A673 (cell line): ENCODE results near the gene TRAPPC2L. TPM values are rescaled to one million over a fixed set of nuclear protein-coding genes. Genes with fewer than 3 reads are reported as not detected.

Source experiments
- BruUV-seq: library from RNA; stranded (reverse); fragments of 400-500 nt; replicated peaks from 2 replicates; lab custom pipeline; 2021; lab: Mats Ljungman, UMichigan
- CTCF ChIA-PET: fragments of 300-600 bp; sonication (Branson Sonifier 250); formaldehyde crosslinking; loops from one replicate; lab custom pipeline; 2022; ENCODE audit warnings: antibody characterized with exemption; lab: Charles Lee
- POLR2A ChIA-PET: fragments of 300-600 bp; sonication (Branson Sonifier 250); formaldehyde crosslinking; loops from one replicate; lab custom pipeline; 2022; ENCODE audit warnings: antibody characterized with exemption; ENCODE audit not compliant: low non-redundant PET; lab: Charles Lee
- DNase-seq: peaks from one replicate; pipeline ENCODE4 v3.0.0-alpha.2; 2015; ENCODE audit warnings: low spot score
- H3K27ac ChIP-seq: fragments of 200-600 bp; sonication (generic); 2 replicates; pipeline ENCODE4 v1.5.1; 2016; ENCODE audit warnings: mixed run types, low read depth, mild to moderate bottlenecking, mixed read lengths, antibody characterized with exemption, low read length; ENCODE audit not compliant: poor library complexity, severe bottlenecking
- H3K27me3 ChIP-seq: fragments of 200-600 bp; sonication (generic); replicated peaks from 2 replicates; pipeline ENCODE4 v1.6.1; 2017; ENCODE audit warnings: mixed run types, low read depth, mild to moderate bottlenecking, mixed read lengths, antibody characterized with exemption, low read length; ENCODE audit not compliant: insufficient read depth, poor library complexity
- H3K36me3 ChIP-seq: fragments of 200-600 bp; sonication (generic); 2 replicates; pipeline ENCODE4 v1.6.1; 2016; ENCODE audit warnings: mixed run types, mild to moderate bottlenecking, mixed read lengths, antibody characterized with exemption, low read length; ENCODE audit not compliant: insufficient read depth, poor library complexity, severe bottlenecking
- H3K4me1 ChIP-seq: fragments of 200-600 bp; sonication (generic); 2 replicates; pipeline ENCODE4 v1.6.1; 2017; ENCODE audit warnings: mixed run types, mild to moderate bottlenecking, mixed read lengths, antibody characterized with exemption, low read length; ENCODE audit not compliant: insufficient read depth, poor library complexity, severe bottlenecking
- H3K4me3 ChIP-seq: fragments of 200-600 bp; sonication (generic); 2 replicates; pipeline ENCODE4 v1.5.1; 2016; ENCODE audit warnings: low read depth, mixed run types, mild to moderate bottlenecking, mixed read lengths, low read length; ENCODE audit not compliant: poor library complexity, severe bottlenecking
- H3K9me3 ChIP-seq: fragments of 200-600 bp; sonication (generic); 2 replicates; pipeline ENCODE4 v1.6.1; 2016; ENCODE audit warnings: mixed run types, low read depth, mild to moderate bottlenecking, mixed read lengths, antibody characterized with exemption, low read length; ENCODE audit not compliant: poor library complexity, severe bottlenecking
- EZH2 ChIP-seq: fragments of 200-600 bp; sonication (generic); IDR thresholded peaks from 2 replicates; pipeline ENCODE4 v1.6.1; 2017; ENCODE audit warnings: borderline replicate concordance, low read depth, mild to moderate bottlenecking, mixed read lengths, antibody characterized with exemption, low read length; ENCODE audit not compliant: poor library complexity, severe bottlenecking
- intact Hi-C: fragments of 100-400 bp; cut with micrococcal nuclease; formaldehyde crosslinking; loops from one replicate; pipeline ENCODE4 v1.10.0; 2022; ENCODE audit not compliant: unreplicated experiment
- total RNA-seq: library from RNA; stranded (reverse); gene quantifications from 2 replicates; pipeline ENCODE4 v1.2.3, GENCODE V29; 2021
- TF ChIP-seq, protein P1 (sequence below): fragments of 300-800, 200-600 bp; sonication (generic); conservative IDR thresholded peaks from 2 replicates; pipeline ENCODE4 v1.5.1; 2017; ENCODE audit warnings: low read depth, mild to moderate bottlenecking, antibody characterized with exemption, low read length, moderate library complexity, mixed read lengths

TRAPPC2L gene
- total RNA-seq, 1 experiment from 2014 or later, result 98.6 TPM

DNA sequence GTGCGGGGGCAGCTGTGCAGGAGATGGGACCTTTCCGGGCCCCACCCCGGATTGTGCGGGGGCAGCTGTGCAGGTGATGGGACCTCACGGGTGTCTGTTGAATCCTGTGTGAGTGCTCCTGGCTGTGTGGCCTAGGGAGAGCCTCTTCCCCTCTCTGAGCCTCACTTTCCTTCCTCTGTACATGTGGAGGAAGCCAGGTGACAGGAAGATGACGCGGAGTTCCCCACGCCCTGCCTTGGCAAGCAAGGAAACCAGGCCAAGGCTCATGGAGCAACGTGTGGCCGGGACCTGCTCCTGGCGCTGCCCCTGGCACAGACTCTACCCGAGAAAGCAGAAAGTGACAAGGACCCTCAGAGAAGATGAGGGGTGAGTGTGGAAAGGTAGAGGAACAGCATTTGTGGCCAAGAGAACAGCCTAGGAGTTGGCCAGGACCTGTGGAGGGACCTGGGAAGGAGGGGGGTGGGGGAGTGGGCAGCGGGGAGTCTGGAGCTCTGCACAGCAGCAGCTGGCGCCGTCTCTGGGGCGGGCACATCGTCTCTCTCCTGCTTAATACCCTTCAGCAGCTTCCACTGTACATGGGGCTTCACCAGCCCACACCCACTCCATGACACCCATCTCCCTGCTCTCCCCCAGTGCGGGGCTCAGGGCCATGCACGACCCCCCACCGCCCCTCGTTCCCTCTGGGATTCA, 47.9 kb downstream of the TRAPPC2L start:
- TF ChIP-seq EZH2, result no peak
- TF ChIP-seq, protein P1, sequence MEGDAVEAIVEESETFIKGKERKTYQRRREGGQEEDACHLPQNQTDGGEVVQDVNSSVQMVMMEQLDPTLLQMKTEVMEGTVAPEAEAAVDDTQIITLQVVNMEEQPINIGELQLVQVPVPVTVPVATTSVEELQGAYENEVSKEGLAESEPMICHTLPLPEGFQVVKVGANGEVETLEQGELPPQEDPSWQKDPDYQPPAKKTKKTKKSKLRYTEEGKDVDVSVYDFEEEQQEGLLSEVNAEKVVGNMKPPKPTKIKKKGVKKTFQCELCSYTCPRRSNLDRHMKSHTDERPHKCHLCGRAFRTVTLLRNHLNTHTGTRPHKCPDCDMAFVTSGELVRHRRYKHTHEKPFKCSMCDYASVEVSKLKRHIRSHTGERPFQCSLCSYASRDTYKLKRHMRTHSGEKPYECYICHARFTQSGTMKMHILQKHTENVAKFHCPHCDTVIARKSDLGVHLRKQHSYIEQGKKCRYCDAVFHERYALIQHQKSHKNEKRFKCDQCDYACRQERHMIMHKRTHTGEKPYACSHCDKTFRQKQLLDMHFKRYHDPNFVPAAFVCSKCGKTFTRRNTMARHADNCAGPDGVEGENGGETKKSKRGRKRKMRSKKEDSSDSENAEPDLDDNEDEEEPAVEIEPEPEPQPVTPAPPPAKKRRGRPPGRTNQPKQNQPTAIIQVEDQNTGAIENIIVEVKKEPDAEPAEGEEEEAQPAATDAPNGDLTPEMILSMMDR, result no peak
- Histone ChIP-seq H3K4me1 (peaks cover 4% of the 10 kb centered on the region), H3K27ac (no peak overlapping the region), H3K9me3 (no peaks in the 10 kb centered on the region), H3K36me3 (no peaks in the 10 kb centered on the region), H3K4me3 (no peak overlapping the region), H3K27me3 (no peaks in the 10 kb centered on the region)
- CTCF ChIA-PET, result no interaction called here
- no peak for DNase-seq
- intact Hi-C loops, result no loop called here
- BruUV-seq, result no TSS peak
- POLR2A ChIA-PET, result no interaction called here

DNA sequence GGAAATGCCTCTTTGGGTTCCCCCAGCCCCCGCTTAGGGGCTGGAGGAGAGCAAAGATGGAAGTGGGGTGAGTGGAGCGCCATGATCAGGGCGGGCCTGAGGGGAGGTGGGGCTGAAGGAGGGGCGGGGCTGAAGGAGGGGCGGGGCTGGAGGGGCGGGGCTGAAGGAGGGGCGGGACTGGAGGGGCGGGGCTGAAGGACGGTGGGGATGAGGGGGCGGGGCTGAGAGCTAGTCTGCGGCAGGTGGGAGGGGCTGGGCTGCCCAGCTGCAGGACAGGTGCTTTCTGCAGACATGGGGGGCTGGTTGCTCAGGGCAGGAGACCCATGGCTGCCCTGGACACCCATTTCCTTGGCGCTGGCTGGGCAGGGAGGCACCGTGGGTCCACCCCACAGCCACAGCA, 48.6 kb downstream of the TRAPPC2L start:
- Histone ChIP-seq H3K27ac (no peak overlapping the region), H3K9me3 (no peaks in the 10 kb centered on the region), H3K4me3 (no peak overlapping the region), H3K4me1 (peaks cover 4% of the 10 kb centered on the region), H3K36me3 (no peaks in the 10 kb centered on the region), H3K27me3 (no peaks in the 10 kb centered on the region)
- CTCF ChIA-PET, result no interaction called here
- DNase-seq, result peak; percentile 26
- TF ChIP-seq, protein P1, result no peak
- TF ChIP-seq EZH2, result no peak
- POLR2A ChIA-PET, result interaction anchor here (0.6 kb wide), 2 partner anchors 8 to 23 kb away, joined by 11 to 17 read pairs; no protein-coding TSS in a partner anchor
- no TSS peak for BruUV-seq
- intact Hi-C loops, result no loop called here

DNA sequence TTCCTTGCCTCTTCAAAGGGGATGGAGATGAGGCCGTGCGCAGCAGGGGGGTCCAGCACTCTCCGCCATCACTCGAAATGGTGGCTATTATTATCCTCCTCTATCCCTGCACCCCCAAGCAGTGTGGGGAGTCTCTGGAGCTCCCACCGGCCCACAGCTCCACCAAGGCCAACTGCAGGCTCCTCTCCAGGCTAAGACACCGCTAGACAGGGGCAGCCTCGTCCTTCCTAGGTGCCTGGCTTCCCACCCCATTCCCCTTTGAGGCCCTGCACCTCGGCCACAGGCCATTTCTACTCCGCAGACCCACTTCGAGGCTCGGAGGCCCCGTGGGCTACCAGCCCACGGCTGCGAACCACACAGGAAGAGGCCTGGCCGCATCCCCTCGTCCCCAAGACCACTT, 49.1 kb downstream of the TRAPPC2L start:
- no peak for TF ChIP-seq EZH2
- TF ChIP-seq, protein P1, result no peak
- CTCF ChIA-PET, result no interaction called here

More for the DNA sequence above, 49.1 kb downstream of the TRAPPC2L start:
- no peak overlapping the region for H3K4me3 ChIP-seq
- no peaks in the 10 kb centered on the region for H3K27me3 ChIP-seq
- no peak for DNase-seq
- no peaks in the 10 kb centered on the region for H3K36me3 ChIP-seq
- no peaks in the 10 kb centered on the region for H3K9me3 ChIP-seq
- POLR2A ChIA-PET, result interaction anchor here (0.6 kb wide), 2 partner anchors 7 to 24 kb away, joined by 11 to 17 read pairs; no protein-coding TSS in a partner anchor
- H3K4me1 ChIP-seq, result peaks cover 4% of the 10 kb centered on the region
- intact Hi-C loops, result no loop called here
- H3K27ac ChIP-seq, result no peak overlapping the region
- no TSS peak for BruUV-seq
